ENCODE results near the gene PPP1R3A. TPM values are rescaled to one million over a fixed set of nuclear protein-coding genes. Genes with fewer than 3 reads are reported as not detected.

The PPP1R3A gene
- total RNA-seq, 1 experiment from 2014 or later = 0.07 TPM

GRCh38 chr7:113891031-113891350, 27.8 kb downstream of the PPP1R3A start:
- H3K27ac Mint-ChIP-seq = no peak overlapping the region
- H3K4me3 Mint-ChIP-seq = no peak overlapping the region
- H3K4me1 Mint-ChIP-seq = no peaks in the 10 kb centered on the region
- ATAC-seq (no peak), DNase-seq (ENCODE audit: low spot score) (no peak)
- H3K9me3 Mint-ChIP-seq = peaks cover 7% of the 10 kb centered on the region
- TF ChIP-seq ZBTB21 (CRISPR knock-in tag; IDR thresholded peaks at IDR 0.05; ENCODE audit: borderline replicate concordance) = no peak
- TF ChIP-seq, protein P1, sequence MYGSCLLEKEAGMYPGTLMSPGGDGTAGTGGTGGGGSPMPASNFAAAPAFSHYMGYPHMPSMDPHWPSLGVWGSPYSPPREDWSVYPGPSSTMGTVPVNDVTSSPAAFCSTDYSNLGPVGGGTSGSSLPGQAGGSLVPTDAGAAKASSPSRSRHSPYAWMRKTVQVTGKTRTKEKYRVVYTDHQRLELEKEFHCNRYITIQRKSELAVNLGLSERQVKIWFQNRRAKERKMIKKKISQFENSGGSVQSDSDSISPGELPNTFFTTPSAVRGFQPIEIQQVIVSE (CRISPR knock-in tag; IDR thresholded peaks at IDR 0.05; ENCODE audit: borderline replicate concordance) = no peak
- no peak for TF ChIP-seq RELA (CRISPR knock-in tag; IDR thresholded peaks at IDR 0.05; ENCODE audit: borderline replicate concordance)
- TF ChIP-seq NR2C2 (CRISPR knock-in tag; IDR thresholded peaks at IDR 0.05) = no peak
- TF ChIP-seq NFATC4 (CRISPR knock-in tag; IDR thresholded peaks at IDR 0.05) = no peak
- no peak for TF ChIP-seq ZNF263 (CRISPR knock-in tag; IDR thresholded peaks at IDR 0.05; ENCODE audit: low read depth)
- no peak for TF ChIP-seq ATF1 (CRISPR knock-in tag; IDR thresholded peaks at IDR 0.05)
- TF ChIP-seq, protein P2, sequence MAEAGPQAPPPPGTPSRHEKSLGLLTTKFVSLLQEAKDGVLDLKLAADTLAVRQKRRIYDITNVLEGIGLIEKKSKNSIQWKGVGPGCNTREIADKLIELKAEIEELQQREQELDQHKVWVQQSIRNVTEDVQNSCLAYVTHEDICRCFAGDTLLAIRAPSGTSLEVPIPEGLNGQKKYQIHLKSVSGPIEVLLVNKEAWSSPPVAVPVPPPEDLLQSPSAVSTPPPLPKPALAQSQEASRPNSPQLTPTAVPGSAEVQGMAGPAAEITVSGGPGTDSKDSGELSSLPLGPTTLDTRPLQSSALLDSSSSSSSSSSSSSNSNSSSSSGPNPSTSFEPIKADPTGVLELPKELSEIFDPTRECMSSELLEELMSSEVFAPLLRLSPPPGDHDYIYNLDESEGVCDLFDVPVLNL (CRISPR knock-in tag; IDR thresholded peaks at IDR 0.05; ENCODE audit: borderline replicate concordance, low read depth) = no peak
- TF ChIP-seq CREB1 (CRISPR knock-in tag; IDR thresholded peaks at IDR 0.05) = no peak
- CTCF ChIA-PET = no interaction called here
- no peaks in the 10 kb centered on the region; the same call in 1 of the 2 replicates for H3K27me3 Mint-ChIP-seq (ENCODE audit: low read depth)
- no peaks in the 10 kb centered on the region; the same call in 1 of the 2 replicates for H3K36me3 Mint-ChIP-seq
- POLR2A ChIA-PET = no interaction called here

- POLR2A ChIA-PET = no interaction called here
- TF ChIP-seq NFYB (CRISPR knock-in tag; conservative IDR thresholded peaks at IDR 0.05; ENCODE audit: low read depth) (no peak), ZNF263 (CRISPR knock-in tag; IDR thresholded peaks at IDR 0.05; ENCODE audit: low read depth) (no peak), FOXP1 (CRISPR knock-in tag; IDR thresholded peaks at IDR 0.05; ENCODE audit: borderline replicate concordance) (no peak), ZNF138 (CRISPR knock-in tag; conservative IDR thresholded peaks at IDR 0.05) (no peak), USF1 (CRISPR knock-in tag; IDR thresholded peaks at IDR 0.05) (no peak)
- TF ChIP-seq, protein P3, sequence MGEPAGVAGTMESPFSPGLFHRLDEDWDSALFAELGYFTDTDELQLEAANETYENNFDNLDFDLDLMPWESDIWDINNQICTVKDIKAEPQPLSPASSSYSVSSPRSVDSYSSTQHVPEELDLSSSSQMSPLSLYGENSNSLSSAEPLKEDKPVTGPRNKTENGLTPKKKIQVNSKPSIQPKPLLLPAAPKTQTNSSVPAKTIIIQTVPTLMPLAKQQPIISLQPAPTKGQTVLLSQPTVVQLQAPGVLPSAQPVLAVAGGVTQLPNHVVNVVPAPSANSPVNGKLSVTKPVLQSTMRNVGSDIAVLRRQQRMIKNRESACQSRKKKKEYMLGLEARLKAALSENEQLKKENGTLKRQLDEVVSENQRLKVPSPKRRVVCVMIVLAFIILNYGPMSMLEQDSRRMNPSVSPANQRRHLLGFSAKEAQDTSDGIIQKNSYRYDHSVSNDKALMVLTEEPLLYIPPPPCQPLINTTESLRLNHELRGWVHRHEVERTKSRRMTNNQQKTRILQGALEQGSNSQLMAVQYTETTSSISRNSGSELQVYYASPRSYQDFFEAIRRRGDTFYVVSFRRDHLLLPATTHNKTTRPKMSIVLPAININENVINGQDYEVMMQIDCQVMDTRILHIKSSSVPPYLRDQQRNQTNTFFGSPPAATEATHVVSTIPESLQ (CRISPR knock-in tag; IDR thresholded peaks at IDR 0.05) = no peak
- peaks cover 8% of the 10 kb centered on the region for H3K9me3 Mint-ChIP-seq
- H3K4me3 Mint-ChIP-seq = no peak overlapping the region
- DNase-seq (ENCODE audit: low spot score) (no peak), ATAC-seq (no peak)
- no peaks in the 10 kb centered on the region for H3K4me1 Mint-ChIP-seq
- no peaks in the 10 kb centered on the region; the same call in 1 of the 2 replicates for H3K36me3 Mint-ChIP-seq
- CTCF ChIA-PET = no interaction called here
- no peaks in the 10 kb centered on the region; the same call in 1 of the 2 replicates for H3K27me3 Mint-ChIP-seq (ENCODE audit: low read depth)
- H3K27ac Mint-ChIP-seq = no peak overlapping the region
These were observed 28.3 kb downstream of the PPP1R3A start for GRCh38 chr7:113890331-113891030.

GRCh38 chr7:113883096-113883495, 35.7 kb downstream of the PPP1R3A start:
- Mint-ChIP-seq H3K27me3 (ENCODE audit: low read depth) (no peaks in the 10 kb centered on the region; the same call in 1 of the 2 replicates), H3K4me3 (no peak overlapping the region), H3K27ac (no peak overlapping the region), H3K9me3 (peaks cover 19% of the 10 kb centered on the region), H3K36me3 (no peaks in the 10 kb centered on the region; the same call in 1 of the 2 replicates), H3K4me1 (no peaks in the 10 kb centered on the region)
- TF ChIP-seq OVOL2 (CRISPR knock-in tag; IDR thresholded peaks at IDR 0.05; ENCODE audit: borderline replicate concordance) = no peak
- no peak for TF ChIP-seq GABPB1 (CRISPR knock-in tag; IDR thresholded peaks at IDR 0.05)
- no peak for TF ChIP-seq SP1 (CRISPR knock-in tag; conservative IDR thresholded peaks at IDR 0.05)
- TF ChIP-seq FOXP1 (CRISPR knock-in tag; IDR thresholded peaks at IDR 0.05; ENCODE audit: borderline replicate concordance) = no peak
- no peak for TF ChIP-seq SMAD3 (CRISPR knock-in tag; IDR thresholded peaks at IDR 0.05; ENCODE audit: borderline replicate concordance)
- no peak for TF ChIP-seq FOXJ3 (CRISPR knock-in tag; IDR thresholded peaks at IDR 0.05; ENCODE audit: borderline replicate concordance)
- DNase-seq (ENCODE audit: low spot score) = no peak
- ChIA-PET CTCF (no interaction called here), POLR2A (no interaction called here)
- no peak for ATAC-seq
